GM12892 (cell line): Measurements from ENCODE around the gene UBE2Q2.
"Not testable (repeated sequence)": the region's sequence is repeated elsewhere in the genome, so short reads cannot be mapped to it uniquely, and the experiment has no call there.

Experiments
- POLR2A ChIP-seq: IDR thresholded peaks from 2 replicates; pipeline ENCODE4 v1.6.1; 2011; ENCODE audit warnings: low read depth, low read length, control low read depth
- POLR2AphosphoS5 ChIP-seq: IDR thresholded peaks from 2 replicates; pipeline ENCODE4 v1.6.1; 2011; ENCODE audit warnings: low read depth, low read length, control low read depth
- TAF1 ChIP-seq: IDR thresholded peaks from 2 replicates; pipeline ENCODE4 v1.6.1; 2011; ENCODE audit warnings: low read depth, mild to moderate bottlenecking, control low read depth, low read length, borderline replicate concordance

- not testable (repeated sequence) for TF ChIP-seq POLR2AphosphoS5, POLR2A, TAF1
Measured at GRCh38 chr15:75807486-75807885, 35.8 kb upstream of the UBE2Q2 start.
